K562 (cell line): Measurements from ENCODE around the gene LRRC61. TPM values are rescaled to one million over a fixed set of nuclear protein-coding genes. Genes with fewer than 3 reads are reported as not detected.

Experiments
- ELF4 ChIP-seq: fragments of 450-650 bp; formaldehyde crosslinking; IDR thresholded peaks from 2 replicates; pipeline ENCODE4 v1.4.0; 2022; ENCODE audit warnings: missing genetic modification characterization
- ERF ChIP-seq: fragments of 450-650 bp; formaldehyde crosslinking; IDR thresholded peaks from 2 replicates; pipeline ENCODE4 v1.4.0; 2020; ENCODE audit warnings: mild to moderate bottlenecking, mixed read lengths
- HDAC1 ChIP-seq, 2 experiments: fragments of 450-650 bp; IDR thresholded peaks; 2 replicates each; pipeline ENCODE4 v1.6.1; 2016 to 2017; ENCODE audit warnings: inconsistent platforms in 1 of 2, mild to moderate bottlenecking in 1 of 2, moderate library complexity in 1 of 2
- IFI16 ChIP-seq: fragments of 250-450 bp; sonication (Bioruptor Pico); IDR thresholded peaks from 2 replicates; pipeline ENCODE4 v2.1.2; 2022; ENCODE audit warnings: mild to moderate bottlenecking, inconsistent platforms
- LARP7 ChIP-seq: fragments of 450-650 bp; IDR thresholded peaks from 2 replicates; pipeline ENCODE4 v1.6.1; 2016
- MAX ChIP-seq: sonication (generic); formaldehyde crosslinking; IDR thresholded peaks from 2 replicates; pipeline ENCODE4 v1.9.0; 2022; ENCODE audit warnings: mild to moderate bottlenecking, missing genetic modification reagents
- MEF2D ChIP-seq: conservative IDR thresholded peaks from 2 replicates; pipeline ENCODE4 v1.6.1; 2016; ENCODE audit warnings: low read depth, missing genetic modification characterization, missing compliant biosample characterization
- MXD1 ChIP-seq: fragments of 250-450 bp; sonication (Bioruptor Pico); IDR thresholded peaks from 2 replicates; pipeline ENCODE4 v1.8.0; 2021; ENCODE audit warnings: borderline replicate concordance, mild to moderate bottlenecking, moderate library complexity; ENCODE audit not compliant: poor library complexity, severe bottlenecking
- NCOA1 ChIP-seq: fragments of 450-650 bp; IDR thresholded peaks from 2 replicates; pipeline ENCODE4 v1.6.1; 2016; ENCODE audit warnings: low read depth
- NFIX ChIP-seq: fragments of 250-450 bp; sonication (Bioruptor Pico); IDR thresholded peaks from 2 replicates; pipeline ENCODE4 v1.4.0; 2020; ENCODE audit warnings: low read depth, mild to moderate bottlenecking, moderate library complexity
- PATZ1 ChIP-seq: fragments of 250-450 bp; sonication (Bioruptor Pico); IDR thresholded peaks from 2 replicates; pipeline ENCODE4 v1.5.0; 2020; ENCODE audit warnings: mild to moderate bottlenecking, borderline replicate concordance
- RHOXF2B ChIP-seq: fragments of 250-450 bp; sonication (Bioruptor Pico); conservative IDR thresholded peaks from 2 replicates; pipeline ENCODE4 v1.5.1; 2021
- RNF2 ChIP-seq: sonication (generic); IDR thresholded peaks from 2 replicates; pipeline ENCODE4 v1.6.1; 2016
- SAP30 ChIP-seq: fragments of 200-600 bp; sonication (generic); IDR thresholded peaks from 2 replicates; pipeline ENCODE4 v1.6.1; 2012; ENCODE audit warnings: borderline replicate concordance, low read depth, mild to moderate bottlenecking, moderate library complexity, low read length, control low read depth, inconsistent platforms; ENCODE audit not compliant: insufficient read depth, poor library complexity, severe bottlenecking
- SIN3A ChIP-seq, 2 experiments: fragments of 150-350 bp in 1 of 2; IDR thresholded peaks; 2 replicates each; pipeline ENCODE4 v1.6.1; 2011 to 2016; ENCODE audit warnings: borderline replicate concordance in 2 of 2, low read depth in 2 of 2, low read length in 2 of 2, mild to moderate bottlenecking in 2 of 2, moderate library complexity in 2 of 2; ENCODE audit not compliant: control insufficient read depth in 1 of 2
- ZNF311 ChIP-seq: fragments of 250-450 bp; sonication (Bioruptor Pico); IDR thresholded peaks from 2 replicates; pipeline ENCODE4 v1.4.0; 2020; ENCODE audit warnings: mild to moderate bottlenecking, moderate library complexity
- ZNF347 ChIP-seq: fragments of 450-650 bp; formaldehyde crosslinking; IDR thresholded peaks from 2 replicates; pipeline ENCODE4 v1.4.0; 2020; ENCODE audit warnings: low read depth, mild to moderate bottlenecking, moderate library complexity
- ZNF589 ChIP-seq: fragments of 200-800 bp; sonication (Bioruptor generic); IDR thresholded peaks from 2 replicates; pipeline ENCODE4 v1.6.1; 2016; ENCODE audit warnings: low read depth, missing genetic modification characterization, missing compliant biosample characterization
- polyA plus RNA-seq, 8 experiments: library from polyadenylated mRNA; depleted of rRNA in 4 of 8; stranded (reverse) in 5 of 8; unstranded in 3 of 8; fragments of >200 nt; fragmentation: Nextera tagmentation in 2 of 8; fragmentation: Illumina TruSeq in 1 of 8; extraction: Ambion mirVana in 2 of 8; extraction: Trizol in 1 of 8; gene quantifications; 2 replicates each; pipeline versions ENCODE4 v1.2.1 to v1.2.3, GENCODE V29; 2011 to 2014; ENCODE audit warnings: inconsistent platforms in 1 of 8, missing spikeins in 1 of 8
- total RNA-seq, 7 experiments: library from RNA; depleted of rRNA in 6 of 7; stranded (reverse); fragments of >200 nt in 6 of 7; fragmentation: Illumina TruSeq in 2 of 7; extraction: Trizol in 2 of 7; gene quantifications; 2 replicates each; pipeline versions ENCODE4 v1.2.1 to v1.2.3, GENCODE V29; 2011 to 2021; ENCODE audit warnings: low replicate concordance in 1 of 7
- TF ChIP-seq, protein P1 (sequence below): fragments of 450-650 bp; IDR thresholded peaks from 2 replicates; pipeline ENCODE4 v1.6.1; 2016; ENCODE audit warnings: borderline replicate concordance

Gene LRRC61
- total and polyA plus RNA-seq, 9 of the 15 experiments (the other 6 are each of a cell fraction or from before 2014, with no cell fraction given), result 1.3 to 55.2 (median 35.2) TPM

DNA sequence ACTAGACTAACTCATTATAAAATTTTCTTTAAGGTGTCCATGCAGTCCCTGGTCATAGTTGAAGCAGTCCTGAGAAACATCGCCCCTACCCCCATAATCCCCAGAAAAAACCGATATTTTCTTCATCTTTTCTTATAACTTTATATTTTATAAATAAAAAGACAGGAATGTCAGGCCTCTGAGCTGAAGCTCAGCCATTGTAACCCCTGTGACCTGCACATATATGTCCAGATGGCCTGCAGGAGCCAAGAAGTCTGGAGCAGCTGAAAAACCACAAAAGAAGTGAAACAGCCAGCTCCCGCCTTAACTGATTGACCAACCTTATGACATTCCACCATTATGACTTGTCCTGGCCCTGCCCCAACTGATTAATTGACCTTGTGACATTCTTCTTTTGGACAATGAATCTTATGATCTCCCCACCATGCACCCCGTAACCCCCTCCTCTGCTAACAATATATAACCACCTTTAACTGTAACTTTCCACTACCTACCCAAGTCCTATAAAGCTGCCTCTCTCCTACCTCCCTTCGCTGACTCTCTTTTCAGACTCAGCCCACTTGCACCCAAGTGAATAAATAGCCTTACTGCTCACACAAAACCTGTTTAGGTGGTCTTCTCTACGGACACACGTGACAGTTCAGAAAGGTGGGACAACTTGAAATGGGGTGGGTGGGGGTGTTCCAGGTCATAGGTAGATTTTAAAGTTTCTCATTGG lies 10.3 kb upstream of the LRRC61 start (continued):
- TF ChIP-seq ZNF347 (CRISPR knock-in tag), result 0 out of 2 replicates have a peak, but pooled peaks have one; percentile 50
- peak; percentile 63; the same call in 1 of the 2 replicates for TF ChIP-seq IFI16 (CRISPR knock-in tag)
- TF ChIP-seq NFIX (CRISPR knock-in tag), result 0 out of 2 replicates have a peak, but pooled peaks have one; percentile 16
- TF ChIP-seq ZNF311 (CRISPR knock-in tag), result peak; percentile 94
- TF ChIP-seq, protein P1, sequence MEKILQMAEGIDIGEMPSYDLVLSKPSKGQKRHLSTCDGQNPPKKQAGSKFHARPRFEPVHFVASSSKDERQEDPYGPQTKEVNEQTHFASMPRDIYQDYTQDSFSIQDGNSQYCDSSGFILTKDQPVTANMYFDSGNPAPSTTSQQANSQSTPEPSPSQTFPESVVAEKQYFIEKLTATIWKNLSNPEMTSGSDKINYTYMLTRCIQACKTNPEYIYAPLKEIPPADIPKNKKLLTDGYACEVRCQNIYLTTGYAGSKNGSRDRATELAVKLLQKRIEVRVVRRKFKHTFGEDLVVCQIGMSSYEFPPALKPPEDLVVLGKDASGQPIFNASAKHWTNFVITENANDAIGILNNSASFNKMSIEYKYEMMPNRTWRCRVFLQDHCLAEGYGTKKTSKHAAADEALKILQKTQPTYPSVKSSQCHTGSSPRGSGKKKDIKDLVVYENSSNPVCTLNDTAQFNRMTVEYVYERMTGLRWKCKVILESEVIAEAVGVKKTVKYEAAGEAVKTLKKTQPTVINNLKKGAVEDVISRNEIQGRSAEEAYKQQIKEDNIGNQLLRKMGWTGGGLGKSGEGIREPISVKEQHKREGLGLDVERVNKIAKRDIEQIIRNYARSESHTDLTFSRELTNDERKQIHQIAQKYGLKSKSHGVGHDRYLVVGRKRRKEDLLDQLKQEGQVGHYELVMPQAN, result peak; percentile 42; the same call in 1 of the 2 replicates
- TF ChIP-seq RHOXF2B (CRISPR knock-in tag), result peak; percentile 78; the same call in 1 of the 2 replicates
- TF ChIP-seq PATZ1, result 0 out of 2 replicates have a peak, but pooled peaks have one; percentile 53
- peak; percentile 77 to 85 for TF ChIP-seq HDAC1 (IDR thresholded peaks at IDR 0.05)
- TF ChIP-seq SIN3A (IDR thresholded peaks at IDR 0.05; ENCODE audit: borderline replicate concordance in 2 of 2, control insufficient read depth in 1 of 2, low read depth in 2 of 2, low read length in 2 of 2), result 0 out of 4 replicates have a peak, but pooled peaks of 1 of the 2 experiments have one; percentile 36
- 0 out of 2 replicates have a peak, but pooled peaks have one; percentile 36 for TF ChIP-seq MAX (CRISPR knock-in tag)
- TF ChIP-seq MXD1, result peak; percentile 68
- peak; percentile 61 for TF ChIP-seq NCOA1
- TF ChIP-seq LARP7, result peak; percentile 64; the same call in 1 of the 2 replicates
- peak; percentile 55 for TF ChIP-seq MEF2D (tag)
- TF ChIP-seq SAP30, result peak; percentile 39
- TF ChIP-seq RNF2, result peak; percentile 32; the same call in 1 of the 2 replicates
- TF ChIP-seq ERF, result peak; percentile 53; the same call in 1 of the 2 replicates
- peak; percentile 76 for TF ChIP-seq ELF4 (CRISPR knock-in tag)
- peak; percentile 49; the same call in 1 of the 2 replicates for TF ChIP-seq ZNF589 (CRISPR knock-in tag)
